Right lobe of liver (tissue), 6 donors: ENCODE data around the gene DSCAML1. TPM values are rescaled to one million over a fixed set of nuclear protein-coding genes. Genes with fewer than 3 reads are reported as not detected.

Experiments used
- ATAC-seq, 4 donors: fragments of 200-7000 bp; cut with Tn5 transposase; one replicate each; pipeline ENCODE4 v1.9.1; 2020; ENCODE audit warnings: mild to moderate bottlenecking in 4 of 4, moderate library complexity in 4 of 4
- DNase-seq, 3 donors: peaks; one replicate each; pipeline ENCODE4 v3.0.0-alpha.2; 2020
- H3K27ac ChIP-seq, 3 donors: fragments of 200-600 bp; one replicate each; pipeline ENCODE4 v1.8.0; 2022
- H3K27me3 ChIP-seq, 2 donors: fragments of 200-600 bp; one replicate each; pipeline ENCODE4 v1.8.0; 2022
- H3K36me3 ChIP-seq, 4 donors: fragments of 200-600 bp; sonication (generic) in 1 of 4; one replicate each; pipeline versions ENCODE4 v1.5.1 to v1.8.0; 2017 to 2022; ENCODE audit warnings: control low read depth in 1 of 4
- H3K4me1 ChIP-seq, 4 donors: fragments of 200-600 bp; sonication (generic) in 1 of 4; one replicate each; pipeline versions ENCODE4 v1.5.1 to v1.8.0; 2017 to 2022; ENCODE audit warnings: control low read depth in 1 of 4
- H3K4me3 ChIP-seq, 3 donors: fragments of 200-600 bp; one replicate each; pipeline ENCODE4 v1.8.0; 2022
- H3K9me3 ChIP-seq, 4 donors: fragments of 200-600 bp; sonication (generic) in 1 of 4; one replicate each; pipeline versions ENCODE4 v1.5.1 to v1.8.0; 2017 to 2022; ENCODE audit warnings: control low read depth in 1 of 4
- CTCF ChIP-seq, 4 donors: fragments of 200-600 bp in 3 of 4; fragments of 450-650 bp in 1 of 4; IDR thresholded peaks; one replicate each; pipeline versions ENCODE4 v1.5.1 to v1.8.0; 2016 to 2022; ENCODE audit warnings: antibody characterized with exemption in 4 of 4, mild to moderate bottlenecking in 2 of 4
- POLR2A ChIP-seq: fragments of 450-650 bp; IDR thresholded peaks from one replicate; pipeline ENCODE4 v1.6.1; 2017; ENCODE audit warnings: antibody characterized with exemption, mild to moderate bottlenecking
- WGBS: methylation state at CpG from one replicate; pipeline ENCODE4 v1.1.6; 2018; ENCODE audit warnings: low coverage, low lambda C conversion rate; ENCODE audit not compliant: insufficient coverage; ENCODE audit errors: missing lambda C conversion rate; 5-methylcytosine and 5-hydroxymethylcytosine counted together
- intact Hi-C, 2 donors: fragments of 100-400 bp; cut with DNase I; formaldehyde crosslinking; loops; one replicate each; pipeline versions ENCODE4 v1.11.2 to v1.14.1; 2022
- total RNA-seq, 6 experiments: library from RNA; depleted of rRNA in 2 of 6; stranded (reverse); fragments of >200 nt in 2 of 6; fragmentation: NEBNext Ultra II Directional in 3 of 6; extraction: Animal tissue kit (Norgen Biotek cat#: 25700) in 3 of 6; gene quantifications; one replicate each; pipeline versions ENCODE4 v1.1.0 to v1.2.4, GENCODE V29; 2016 to 2023
- donor health status: DM: no; HTN: yes; CAD: no.
- donor health status: DM: no; HTN: no; CAD: no.
- donor health status: DM: no; HTN: no; CAD: no.
- donor health status: DM: no; HTN: yes; CAD: no.
- donor health status: DM: no; HTN: yes; CAD: no.

DSCAML1 gene
- total RNA-seq, 6 experiments from 2014 or later, result 0.06 to 0.92 (median 0.22) TPM; not detected in 1

GRCh38 chr11:117381481-117382387 lies 415.3 kb downstream of the DSCAML1 start:
- H3K4me3 ChIP-seq, result no peak overlapping the region
- intact Hi-C loops, result no loop called here
- ATAC-seq (no peak), DNase-seq (no peak)
- H3K27ac ChIP-seq, result no peak overlapping the region
- no peak for TF ChIP-seq POLR2A
- TF ChIP-seq CTCF (IDR thresholded peaks at IDR 0.05), result no peak
- H3K36me3 ChIP-seq, result peaks cover 0 to 23% (median 0%) of the 10 kb centered on the region in 4 donors
- no peaks in the 10 kb centered on the region for H3K4me1 ChIP-seq
- 100% methylated on average over 1 of the region's 9 CpGs for WGBS
- H3K27me3 ChIP-seq, result no peaks in the 10 kb centered on the region
- no peaks in the 10 kb centered on the region for H3K9me3 ChIP-seq

- intact Hi-C loops, result no loop called here
- ATAC-seq, result no peak
- no peak for DNase-seq
- WGBS, result 100% methylated on average over 2 of the region's 4 CpGs
- H3K36me3 ChIP-seq, result peaks cover 0 to 26% (median 0%) of the 10 kb centered on the region in 4 donors
- H3K4me1 ChIP-seq, result no peaks in the 10 kb centered on the region
- no peak overlapping the region for H3K4me3 ChIP-seq
- no peak for TF ChIP-seq CTCF (IDR thresholded peaks at IDR 0.05)
- no peak for TF ChIP-seq POLR2A
- H3K27ac ChIP-seq, result no peak overlapping the region
- H3K9me3 ChIP-seq, result no peaks in the 10 kb centered on the region
- H3K27me3 ChIP-seq, result no peaks in the 10 kb centered on the region
Measured at GRCh38 chr11:117380676-117381075, 416.3 kb downstream of the DSCAML1 start.

GRCh38 chr11:117378976-117379865 lies 417.8 kb downstream of the DSCAML1 start:
- intact Hi-C loops, result no loop called here
- ATAC-seq (peak; percentile 38 to 52 (median 50)), DNase-seq (peak in 1 of 3 donors; percentile 22)
- Histone ChIP-seq H3K9me3 (no peaks in the 10 kb centered on the region), H3K36me3 (peaks cover 0 to 32% (median 0%) of the 10 kb centered on the region in 4 donors), H3K27me3 (no peaks in the 10 kb centered on the region), H3K4me1 (no peaks in the 10 kb centered on the region), H3K4me3 (no peak overlapping the region), H3K27ac (no peak overlapping the region)
- WGBS, result 54% methylated on average over 9 of the region's 12 CpGs
- TF ChIP-seq CTCF (IDR thresholded peaks at IDR 0.05) (no peak), POLR2A (no peak)

Other genes with a start within 250 kb of the DSCAML1 start
- gene FXYD2, start 27.5 kb upstream of the DSCAML1 start, total RNA-seq, result 10 to 100 TPM in 5 of 6 experiments, 1 to 10 TPM in 1; 9.3 to 13.7 (median 11.4) TPM
- 10 to 100 TPM in 2 of 6 experiments, 1 to 10 TPM in 4; 4.9 to 14.4 (median 8.9) TPM for gene FXYD6, start 79.4 kb upstream of the DSCAML1 start, total RNA-seq
- under 1 TPM in 3 of 6 experiments, not detected in 3; 0.09 to 0.61 (median 0.12) TPM for gene TMPRSS13, start 132.2 kb upstream of the DSCAML1 start, total RNA-seq
- 10 to 100 TPM in 2 of 6 experiments, 1 to 10 TPM in 4; 4.9 to 17.9 (median 7.4) TPM for gene IL10RA, start 189.2 kb upstream of the DSCAML1 start, total RNA-seq